ENCODE measurements around the gene PLAC1. TPM values are rescaled to one million over a fixed set of nuclear protein-coding genes. Genes with fewer than 3 reads are reported as not detected.

PLAC1 gene
- total and polyA plus RNA-seq, 2 experiments from 2014 or later = 0.50 to 0.83 TPM

DNA sequence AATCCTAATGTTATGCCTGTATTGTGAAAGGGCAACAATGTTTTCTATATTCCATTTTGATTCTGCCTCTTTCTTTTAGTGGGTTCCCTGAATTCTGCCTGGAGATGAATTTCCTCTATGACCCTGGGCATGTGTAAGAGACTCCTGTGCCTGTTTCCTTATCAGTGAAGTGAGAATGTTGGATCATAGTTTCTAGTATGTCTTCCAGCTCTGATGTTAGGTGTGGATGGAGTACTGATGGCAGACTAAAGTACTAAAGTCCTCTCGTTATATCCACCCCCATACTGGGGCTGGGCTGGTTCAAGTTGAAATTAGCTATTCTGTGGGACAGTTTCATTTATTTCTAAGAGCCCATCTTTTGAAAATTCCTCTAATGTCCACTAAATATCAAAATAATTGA is 29.6 kb downstream of the PLAC1 start:
- Histone ChIP-seq H3K4me2 (no peak overlapping the region), H4K20me1 (replicated peaks; ENCODE audit: insufficient read depth) (no peaks in the 10 kb centered on the region), H2AFZ (no peak overlapping the region), H3F3A (replicated peaks; ENCODE audit: low read depth) (no peaks in the 10 kb centered on the region), H3K4me1 (ENCODE audit: insufficient read depth) (no peaks in the 10 kb centered on the region), H3K27ac (ENCODE audit: low read depth) (no peak overlapping the region), H3K9me2 (ENCODE audit: insufficient read depth) (no peaks in the 10 kb centered on the region), H3K27me3 (ENCODE audit: insufficient read depth) (no peaks in the 10 kb centered on the region), H3K36me3 (ENCODE audit: insufficient read depth) (no peaks in the 10 kb centered on the region), H3K4me3 (no peak overlapping the region), H3K79me2 (replicated peaks; ENCODE audit: insufficient read depth) (no peaks in the 10 kb centered on the region)
- TF ChIP-seq JUNB (IDR thresholded peaks at IDR 0.05; ENCODE audit: unreplicated experiment) (no peak), EZH2 (IDR thresholded peaks at IDR 0.05; ENCODE audit: low read depth, unreplicated experiment) (no peak), EZH2phosphoT487 (IDR thresholded peaks at IDR 0.05; ENCODE audit: unreplicated experiment) (no peak), REST (IDR thresholded peaks at IDR 0.05; ENCODE audit: unreplicated experiment) (no peak), POLR2AphosphoS5 (IDR thresholded peaks at IDR 0.05; ENCODE audit: low read depth) (no peak), STAT1 (IDR thresholded peaks at IDR 0.05; ENCODE audit: unreplicated experiment) (no peak), ZNF114 (CRISPR knock-in tag; IDR thresholded peaks at IDR 0.05) (no peak), CREB1 (CRISPR knock-in tag; IDR thresholded peaks at IDR 0.05; ENCODE audit: low read depth) (no peak), ZNF331 (CRISPR knock-in tag; IDR thresholded peaks at IDR 0.05; ENCODE audit: low read depth) (no peak), NANOG (IDR thresholded peaks at IDR 0.05; ENCODE audit: borderline replicate concordance) (no peak)
- TF ChIP-seq, protein P1, sequence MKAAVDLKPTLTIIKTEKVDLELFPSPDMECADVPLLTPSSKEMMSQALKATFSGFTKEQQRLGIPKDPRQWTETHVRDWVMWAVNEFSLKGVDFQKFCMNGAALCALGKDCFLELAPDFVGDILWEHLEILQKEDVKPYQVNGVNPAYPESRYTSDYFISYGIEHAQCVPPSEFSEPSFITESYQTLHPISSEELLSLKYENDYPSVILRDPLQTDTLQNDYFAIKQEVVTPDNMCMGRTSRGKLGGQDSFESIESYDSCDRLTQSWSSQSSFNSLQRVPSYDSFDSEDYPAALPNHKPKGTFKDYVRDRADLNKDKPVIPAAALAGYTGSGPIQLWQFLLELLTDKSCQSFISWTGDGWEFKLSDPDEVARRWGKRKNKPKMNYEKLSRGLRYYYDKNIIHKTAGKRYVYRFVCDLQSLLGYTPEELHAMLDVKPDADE (IDR thresholded peaks at IDR 0.05) = no peak
- TF ChIP-seq, protein P2, sequence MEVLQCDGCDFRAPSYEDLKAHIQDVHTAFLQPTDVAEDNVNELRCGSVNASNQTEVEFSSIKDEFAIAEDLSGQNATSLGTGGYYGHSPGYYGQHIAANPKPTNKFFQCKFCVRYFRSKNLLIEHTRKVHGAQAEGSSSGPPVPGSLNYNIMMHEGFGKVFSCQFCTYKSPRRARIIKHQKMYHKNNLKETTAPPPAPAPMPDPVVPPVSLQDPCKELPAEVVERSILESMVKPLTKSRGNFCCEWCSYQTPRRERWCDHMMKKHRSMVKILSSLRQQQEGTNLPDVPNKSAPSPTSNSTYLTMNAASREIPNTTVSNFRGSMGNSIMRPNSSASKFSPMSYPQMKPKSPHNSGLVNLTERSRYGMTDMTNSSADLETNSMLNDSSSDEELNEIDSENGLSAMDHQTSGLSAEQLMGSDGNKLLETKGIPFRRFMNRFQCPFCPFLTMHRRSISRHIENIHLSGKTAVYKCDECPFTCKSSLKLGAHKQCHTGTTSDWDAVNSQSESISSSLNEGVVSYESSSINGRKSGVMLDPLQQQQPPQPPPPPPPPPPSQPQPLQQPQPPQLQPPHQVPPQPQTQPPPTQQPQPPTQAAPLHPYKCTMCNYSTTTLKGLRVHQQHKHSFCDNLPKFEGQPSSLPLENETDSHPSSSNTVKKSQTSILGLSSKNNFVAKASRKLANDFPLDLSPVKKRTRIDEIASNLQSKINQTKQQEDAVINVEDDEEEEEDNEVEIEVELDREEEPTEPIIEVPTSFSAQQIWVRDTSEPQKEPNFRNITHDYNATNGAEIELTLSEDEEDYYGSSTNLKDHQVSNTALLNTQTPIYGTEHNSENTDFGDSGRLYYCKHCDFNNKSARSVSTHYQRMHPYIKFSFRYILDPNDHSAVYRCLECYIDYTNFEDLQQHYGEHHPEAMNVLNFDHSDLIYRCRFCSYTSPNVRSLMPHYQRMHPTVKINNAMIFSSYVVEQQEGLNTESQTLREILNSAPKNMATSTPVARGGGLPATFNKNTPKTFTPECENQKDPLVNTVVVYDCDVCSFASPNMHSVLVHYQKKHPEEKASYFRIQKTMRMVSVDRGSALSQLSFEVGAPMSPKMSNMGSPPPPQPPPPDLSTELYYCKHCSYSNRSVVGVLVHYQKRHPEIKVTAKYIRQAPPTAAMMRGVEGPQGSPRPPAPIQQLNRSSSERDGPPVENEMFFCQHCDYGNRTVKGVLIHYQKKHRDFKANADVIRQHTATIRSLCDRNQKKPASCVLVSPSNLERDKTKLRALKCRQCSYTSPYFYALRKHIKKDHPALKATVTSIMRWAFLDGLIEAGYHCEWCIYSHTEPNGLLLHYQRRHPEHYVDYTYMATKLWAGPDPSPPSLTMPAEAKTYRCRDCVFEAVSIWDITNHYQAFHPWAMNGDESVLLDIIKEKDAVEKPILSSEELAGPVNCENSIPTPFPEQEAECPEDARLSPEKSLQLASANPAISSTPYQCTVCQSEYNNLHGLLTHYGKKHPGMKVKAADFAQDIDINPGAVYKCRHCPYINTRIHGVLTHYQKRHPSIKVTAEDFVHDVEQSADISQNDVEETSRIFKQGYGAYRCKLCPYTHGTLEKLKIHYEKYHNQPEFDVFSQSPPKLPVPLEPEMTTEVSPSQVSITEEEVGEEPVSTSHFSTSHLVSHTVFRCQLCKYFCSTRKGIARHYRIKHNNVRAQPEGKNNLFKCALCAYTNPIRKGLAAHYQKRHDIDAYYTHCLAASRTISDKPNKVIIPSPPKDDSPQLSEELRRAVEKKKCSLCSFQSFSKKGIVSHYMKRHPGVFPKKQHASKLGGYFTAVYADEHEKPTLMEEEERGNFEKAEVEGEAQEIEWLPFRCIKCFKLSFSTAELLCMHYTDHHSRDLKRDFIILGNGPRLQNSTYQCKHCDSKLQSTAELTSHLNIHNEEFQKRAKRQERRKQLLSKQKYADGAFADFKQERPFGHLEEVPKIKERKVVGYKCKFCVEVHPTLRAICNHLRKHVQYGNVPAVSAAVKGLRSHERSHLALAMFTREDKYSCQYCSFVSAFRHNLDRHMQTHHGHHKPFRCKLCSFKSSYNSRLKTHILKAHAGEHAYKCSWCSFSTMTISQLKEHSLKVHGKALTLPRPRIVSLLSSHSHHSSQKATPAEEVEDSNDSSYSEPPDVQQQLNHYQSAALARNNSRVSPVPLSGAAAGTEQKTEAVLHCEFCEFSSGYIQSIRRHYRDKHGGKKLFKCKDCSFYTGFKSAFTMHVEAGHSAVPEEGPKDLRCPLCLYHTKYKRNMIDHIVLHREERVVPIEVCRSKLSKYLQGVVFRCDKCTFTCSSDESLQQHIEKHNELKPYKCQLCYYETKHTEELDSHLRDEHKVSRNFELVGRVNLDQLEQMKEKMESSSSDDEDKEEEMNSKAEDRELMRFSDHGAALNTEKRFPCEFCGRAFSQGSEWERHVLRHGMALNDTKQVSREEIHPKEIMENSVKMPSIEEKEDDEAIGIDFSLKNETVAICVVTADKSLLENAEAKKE (CRISPR knock-in tag; IDR thresholded peaks at IDR 0.05) = no peak
- TF ChIP-seq, protein P3, sequence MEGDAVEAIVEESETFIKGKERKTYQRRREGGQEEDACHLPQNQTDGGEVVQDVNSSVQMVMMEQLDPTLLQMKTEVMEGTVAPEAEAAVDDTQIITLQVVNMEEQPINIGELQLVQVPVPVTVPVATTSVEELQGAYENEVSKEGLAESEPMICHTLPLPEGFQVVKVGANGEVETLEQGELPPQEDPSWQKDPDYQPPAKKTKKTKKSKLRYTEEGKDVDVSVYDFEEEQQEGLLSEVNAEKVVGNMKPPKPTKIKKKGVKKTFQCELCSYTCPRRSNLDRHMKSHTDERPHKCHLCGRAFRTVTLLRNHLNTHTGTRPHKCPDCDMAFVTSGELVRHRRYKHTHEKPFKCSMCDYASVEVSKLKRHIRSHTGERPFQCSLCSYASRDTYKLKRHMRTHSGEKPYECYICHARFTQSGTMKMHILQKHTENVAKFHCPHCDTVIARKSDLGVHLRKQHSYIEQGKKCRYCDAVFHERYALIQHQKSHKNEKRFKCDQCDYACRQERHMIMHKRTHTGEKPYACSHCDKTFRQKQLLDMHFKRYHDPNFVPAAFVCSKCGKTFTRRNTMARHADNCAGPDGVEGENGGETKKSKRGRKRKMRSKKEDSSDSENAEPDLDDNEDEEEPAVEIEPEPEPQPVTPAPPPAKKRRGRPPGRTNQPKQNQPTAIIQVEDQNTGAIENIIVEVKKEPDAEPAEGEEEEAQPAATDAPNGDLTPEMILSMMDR (conservative IDR thresholded peaks at IDR 0.05; ENCODE audit: low read depth in 2 of 2) = no peak
- DNase-seq (ENCODE audit: low spot score) = no peak
- peaks cover 2% of the 10 kb centered on the region for H3K27me3 Mint-ChIP-seq (ENCODE audit: insufficient read depth, low read depth, poor library complexity)
- ATAC-seq = no peak
- no peak overlapping the region for H3K27ac Mint-ChIP-seq
- H3K9me3 Mint-ChIP-seq = no peaks in the 10 kb centered on the region
- no peaks in the 10 kb centered on the region for H3K36me3 Mint-ChIP-seq (ENCODE audit: low read depth)
- no peak overlapping the region for H3K4me3 Mint-ChIP-seq
- H3K4me1 Mint-ChIP-seq = no peaks in the 10 kb centered on the region
